ENCODE data around the gene CMTM5.
"Not testable (repeated sequence)": the region's sequence is repeated elsewhere in the genome, so short reads cannot be mapped to it uniquely, and the experiment has no call there.

The CMTM5 gene

DNA sequence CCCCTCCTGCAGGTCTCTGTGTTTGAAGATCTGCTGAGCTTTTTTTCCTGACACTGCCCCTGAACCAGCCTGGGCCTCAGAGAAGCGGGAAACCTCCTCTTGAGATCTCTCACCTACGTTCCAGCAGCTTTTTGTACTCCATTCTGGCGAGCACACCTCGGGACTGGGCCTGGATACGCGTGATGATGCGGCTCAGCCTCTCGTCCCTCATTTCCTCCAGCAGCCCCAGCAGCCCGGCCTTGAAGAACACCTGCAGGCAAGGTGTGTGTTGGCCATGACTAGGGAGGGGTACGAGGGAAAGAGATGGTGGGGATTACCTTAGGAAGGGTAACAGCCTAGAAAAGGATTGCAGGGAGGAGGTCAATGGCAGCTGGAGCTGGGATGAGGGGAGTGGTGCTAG is 48.3 kb downstream of the CMTM5 start:
- TF ChIP-seq EZH2 (IDR thresholded peaks at IDR 0.05; ENCODE audit: borderline replicate concordance, low read depth, low read length, severe bottlenecking): no peak
- TF ChIP-seq CTCF (IDR thresholded peaks at IDR 0.05; ENCODE audit: borderline replicate concordance, extremely low read depth, low read length, poor library complexity, severe bottlenecking): no peak
- Histone ChIP-seq H3K9me3 (ENCODE audit: insufficient read depth, low read length, severe bottlenecking) (no peaks in the 10 kb centered on the region), H3K27ac (ENCODE audit: low read length) (no peak overlapping the region), H3K27me3 (ENCODE audit: insufficient read depth, low read length, poor library complexity) (peaks cover 24% of the 10 kb centered on the region), H3K9ac (ENCODE audit: low read depth, low read length) (no peak overlapping the region), H3K4me2 (ENCODE audit: insufficient read depth, low read length) (no peak overlapping the region), H4K20me1 (ENCODE audit: insufficient read depth, low read length) (no peaks in the 10 kb centered on the region), H3K4me1 (ENCODE audit: insufficient read depth, low read length) (no peaks in the 10 kb centered on the region), H3K4me3 (ENCODE audit: low read depth in 1 of 2, low read length in 2 of 2) (no peak overlapping the region), H3K36me3 (ENCODE audit: insufficient read depth, low read length) (no peaks in the 10 kb centered on the region), H2AFZ (ENCODE audit: low read depth, low read length) (no peak overlapping the region), H3K79me2 (ENCODE audit: insufficient read depth, low read length) (no peaks in the 10 kb centered on the region)
- no peak for ATAC-seq (ENCODE audit: insufficient read depth, low read depth)
- DNase-seq: no peak

DNA sequence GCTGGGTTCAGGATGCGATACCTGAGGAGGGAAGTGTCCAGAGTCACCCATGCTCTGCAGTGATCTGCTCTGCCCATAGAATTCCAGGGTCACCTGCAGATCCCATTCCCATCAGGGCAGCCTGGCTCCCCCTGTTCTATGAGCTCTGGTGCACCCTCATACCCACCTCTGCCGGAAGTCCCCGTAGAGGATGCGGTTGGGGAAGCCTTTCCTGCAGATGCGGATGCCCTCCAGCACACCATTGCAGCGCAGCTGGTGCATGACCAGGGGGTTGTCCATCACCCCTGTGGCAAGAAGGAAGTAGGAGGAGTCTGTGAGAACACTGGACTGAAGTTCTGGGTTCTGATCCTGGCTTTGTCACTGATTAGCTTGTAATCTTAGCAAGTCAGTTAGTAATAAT is 49.0 kb downstream of the CMTM5 start:
- DNase-seq; H3K4me2 ChIP-seq (ENCODE audit: insufficient read depth, low read length); ATAC-seq (ENCODE audit: insufficient read depth, low read depth): not testable (repeated sequence)

GRCh38 chr14:23428686-23429495 is 52.0 kb downstream of the CMTM5 start:
- Histone ChIP-seq H3K4me2 (ENCODE audit: insufficient read depth, low read length) (no peak overlapping the region), H3K9ac (ENCODE audit: low read depth, low read length) (no peak overlapping the region), H3K27me3 (ENCODE audit: insufficient read depth, low read length, poor library complexity) (peaks cover 10% of the 10 kb centered on the region), H2AFZ (ENCODE audit: low read depth, low read length) (no peak overlapping the region), H3K27ac (ENCODE audit: low read length) (no peak overlapping the region), H3K9me3 (ENCODE audit: insufficient read depth, low read length, severe bottlenecking) (no peaks in the 10 kb centered on the region), H3K36me3 (ENCODE audit: insufficient read depth, low read length) (no peaks in the 10 kb centered on the region), H3K4me3 (ENCODE audit: low read depth in 1 of 2, low read length in 2 of 2) (no peak overlapping the region), H3K4me1 (ENCODE audit: insufficient read depth, low read length) (no peaks in the 10 kb centered on the region), H4K20me1 (ENCODE audit: insufficient read depth, low read length) (no peaks in the 10 kb centered on the region), H3K79me2 (ENCODE audit: insufficient read depth, low read length) (no peaks in the 10 kb centered on the region)
- TF ChIP-seq EZH2 (IDR thresholded peaks at IDR 0.05; ENCODE audit: borderline replicate concordance, low read depth, low read length, severe bottlenecking) (no peak), CTCF (IDR thresholded peaks at IDR 0.05; ENCODE audit: borderline replicate concordance, extremely low read depth, low read length, poor library complexity, severe bottlenecking) (no peak)
- DNase-seq (no peak), ATAC-seq (ENCODE audit: insufficient read depth, low read depth) (no peak)

More for the DNA sequence above, 49.0 kb downstream of the CMTM5 start:
- H2AFZ ChIP-seq (ENCODE audit: low read depth, low read length); H3K36me3 ChIP-seq (ENCODE audit: insufficient read depth, low read length); H3K4me1 ChIP-seq (ENCODE audit: insufficient read depth, low read length); H3K79me2 ChIP-seq (ENCODE audit: insufficient read depth, low read length); H3K9me3 ChIP-seq (ENCODE audit: insufficient read depth, low read length, severe bottlenecking); H3K9ac ChIP-seq (ENCODE audit: low read depth, low read length); H3K27ac ChIP-seq (ENCODE audit: low read length); H3K4me3 ChIP-seq (ENCODE audit: low read depth in 1 of 2, low read length in 2 of 2); H4K20me1 ChIP-seq (ENCODE audit: insufficient read depth, low read length): not testable (repeated sequence)
- H3K27me3 ChIP-seq (ENCODE audit: insufficient read depth, low read length, poor library complexity): peaks cover 19% of the 10 kb centered on the region

All from DND-41 (cell line).